ENCODE results near the gene BCAR1.
"Not testable (repeated sequence)": the region's sequence is repeated elsewhere in the genome, so short reads cannot be mapped to it uniquely, and the experiment has no call there.

Gene BCAR1

DNA sequence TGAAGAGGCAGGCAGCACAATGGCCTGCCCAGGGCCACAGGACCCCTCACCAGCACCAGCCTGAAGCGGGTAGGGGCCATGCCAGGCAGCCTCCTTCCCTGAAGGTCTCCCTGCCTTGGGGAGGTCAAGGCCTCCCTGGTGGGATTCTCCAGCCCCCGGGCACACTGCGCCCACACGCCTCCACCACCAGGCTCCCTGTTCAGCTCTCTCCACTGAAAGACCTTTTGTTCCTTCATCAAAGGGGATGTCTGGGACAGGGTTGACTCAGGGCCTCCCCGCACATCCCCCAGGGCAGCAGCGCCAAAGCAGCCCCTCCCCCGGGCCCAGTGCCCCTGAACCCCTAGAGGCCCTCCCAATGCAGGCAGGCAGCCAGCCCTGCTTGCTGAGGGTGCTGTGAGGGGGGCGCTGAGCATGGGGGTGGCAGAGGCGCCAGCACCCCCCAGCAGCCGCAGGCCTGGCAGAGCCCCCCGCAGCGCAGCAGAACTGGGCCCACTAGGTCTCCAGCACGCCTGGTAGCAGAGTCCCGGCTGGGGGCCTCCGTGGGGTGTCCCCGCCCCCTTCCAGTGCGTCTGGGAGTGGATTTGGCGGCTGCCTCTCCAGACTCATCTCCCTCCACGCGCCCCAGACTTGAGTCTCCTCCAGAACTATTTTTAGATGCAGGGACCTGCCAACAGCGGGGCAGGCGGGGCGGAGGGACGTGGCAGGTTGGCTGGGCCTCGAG lies 13.1 kb downstream of the BCAR1 start:
- DNase-seq: no peak

DNA sequence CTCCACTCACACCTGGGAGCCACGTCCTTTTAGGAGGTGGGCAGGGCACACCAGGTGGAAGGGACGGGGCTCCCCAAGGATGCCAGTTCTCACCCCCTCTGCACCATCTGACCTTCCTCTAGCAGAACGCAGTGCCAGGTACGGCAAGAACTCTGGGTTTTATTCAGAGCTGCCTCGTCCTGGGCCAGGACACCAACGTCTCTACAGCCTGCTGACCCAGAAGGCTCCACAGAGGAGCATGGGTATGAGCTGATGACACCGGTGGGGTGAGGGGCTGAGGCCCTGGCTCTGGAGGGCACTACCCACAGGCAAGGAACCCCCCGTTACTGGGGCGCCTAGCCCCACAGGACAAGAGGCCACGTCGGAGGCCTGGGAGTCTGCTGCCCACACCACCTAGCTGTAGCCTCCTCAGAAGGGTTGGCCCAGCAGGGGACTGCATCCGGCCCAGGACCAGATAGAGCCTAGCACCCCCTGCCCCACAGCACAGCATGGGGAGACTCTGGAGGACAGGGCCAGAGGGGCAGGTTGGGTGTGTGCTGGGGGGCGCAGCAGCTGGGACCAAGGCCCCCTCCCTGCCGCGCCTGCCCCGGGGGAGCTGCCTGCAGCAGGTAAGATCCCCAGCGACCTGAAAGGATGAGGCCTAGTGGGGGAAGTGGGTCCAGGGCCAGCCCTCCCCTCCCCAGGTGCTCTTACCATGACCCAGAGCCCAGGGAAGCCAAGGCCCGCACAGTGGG lies 13.9 kb downstream of the BCAR1 start:
- DNase-seq: no peak

DNA sequence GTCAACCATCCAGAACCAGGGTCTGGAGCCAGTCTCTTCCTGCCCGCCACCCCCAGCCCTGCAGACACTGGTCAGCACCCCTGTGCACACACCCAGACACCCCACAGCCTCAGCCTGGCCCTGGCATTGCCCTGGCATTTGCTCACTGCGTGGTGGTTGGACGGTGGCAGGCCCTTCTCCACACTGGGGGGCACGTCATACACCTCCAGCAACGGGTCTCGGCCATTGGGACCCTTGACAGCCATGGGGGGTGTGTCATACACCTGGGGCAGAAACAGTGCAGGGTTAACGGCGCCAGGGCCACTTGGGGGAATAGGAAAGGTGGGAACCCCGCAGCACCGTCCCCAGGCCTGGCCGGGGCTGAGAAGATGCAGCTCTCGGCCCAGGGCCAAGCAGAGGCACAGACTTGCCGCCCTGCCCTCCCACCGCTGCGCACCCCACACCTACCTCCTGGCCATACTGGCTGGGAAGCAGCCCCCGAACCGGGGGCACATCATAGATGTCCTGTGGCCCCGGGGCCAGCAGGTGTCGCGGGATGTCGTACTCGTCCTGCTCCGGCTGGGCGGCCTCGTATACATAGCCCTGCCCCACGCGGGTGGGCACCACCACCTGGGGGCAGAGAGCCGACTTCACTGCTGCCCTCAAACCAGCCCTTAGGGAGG lies 14.6 kb downstream of the BCAR1 start:
- no peak for DNase-seq

- DNase-seq: no peak
Measured at GRCh38 chr16:75236232-75236631, 15.2 kb downstream of the BCAR1 start.

- no peak for DNase-seq
Measured at GRCh38 chr16:75235721-75236193, 15.7 kb downstream of the BCAR1 start.

- DNase-seq: no peak
Measured at GRCh38 chr16:75234856-75235696, 16.3 kb downstream of the BCAR1 start.

GRCh38 chr16:75233611-75233938 lies 17.8 kb downstream of the BCAR1 start:
- no peak for DNase-seq

- no peak for DNase-seq
Measured at GRCh38 chr16:75231570-75231969, 19.9 kb downstream of the BCAR1 start.

- no peak for DNase-seq
Measured at GRCh38 chr16:75230471-75231110, 20.8 kb downstream of the BCAR1 start.

DNA sequence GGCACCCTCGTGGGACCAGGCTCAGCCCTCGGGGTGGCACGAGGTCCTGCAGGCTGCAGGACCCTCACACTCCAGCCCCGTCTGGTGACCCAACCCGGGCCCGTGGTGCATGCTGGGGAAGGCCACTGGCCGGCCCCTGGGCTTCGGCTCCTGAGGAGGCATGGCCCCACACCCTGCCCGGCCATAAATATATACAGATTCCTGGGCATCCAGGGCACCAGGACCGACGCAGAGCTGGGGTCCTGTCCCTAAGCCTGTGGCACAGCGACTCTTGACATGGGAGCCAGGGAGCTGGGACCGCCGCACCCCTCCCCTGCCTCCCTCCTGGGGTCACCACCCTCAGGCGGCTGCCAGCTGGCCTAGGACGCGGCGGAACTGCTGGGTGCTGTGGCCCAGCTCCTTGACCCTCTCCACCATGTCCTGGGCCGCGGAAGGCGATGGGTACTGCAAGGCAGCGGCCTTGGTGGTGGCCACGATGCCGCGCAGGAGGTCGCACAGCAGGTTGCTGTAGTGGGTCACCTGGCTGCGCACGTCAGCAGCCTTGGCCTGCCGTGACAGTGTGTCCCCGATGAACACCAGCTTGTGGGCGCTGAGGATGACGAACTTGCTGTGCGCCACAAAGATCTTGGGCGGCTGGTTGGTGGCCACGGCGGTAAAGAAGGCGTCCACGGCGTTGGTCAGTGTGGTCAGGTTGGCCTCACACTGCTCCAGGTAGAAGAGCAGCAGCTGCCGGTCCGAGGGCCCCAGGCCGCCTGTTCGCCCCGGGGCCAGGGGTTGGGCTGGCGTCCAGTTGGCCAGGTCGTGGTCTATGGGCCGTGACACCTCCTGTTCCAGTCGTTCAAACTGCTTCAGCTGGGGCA lies 22.0 kb downstream of the BCAR1 start:
- DNase-seq: no peak

GRCh38 chr16:75228143-75228976 lies 23.1 kb downstream of the BCAR1 start:
- no peak for DNase-seq

GRCh38 chr16:75227361-75228142 lies 23.9 kb downstream of the BCAR1 start:
- DNase-seq: no peak

DNA sequence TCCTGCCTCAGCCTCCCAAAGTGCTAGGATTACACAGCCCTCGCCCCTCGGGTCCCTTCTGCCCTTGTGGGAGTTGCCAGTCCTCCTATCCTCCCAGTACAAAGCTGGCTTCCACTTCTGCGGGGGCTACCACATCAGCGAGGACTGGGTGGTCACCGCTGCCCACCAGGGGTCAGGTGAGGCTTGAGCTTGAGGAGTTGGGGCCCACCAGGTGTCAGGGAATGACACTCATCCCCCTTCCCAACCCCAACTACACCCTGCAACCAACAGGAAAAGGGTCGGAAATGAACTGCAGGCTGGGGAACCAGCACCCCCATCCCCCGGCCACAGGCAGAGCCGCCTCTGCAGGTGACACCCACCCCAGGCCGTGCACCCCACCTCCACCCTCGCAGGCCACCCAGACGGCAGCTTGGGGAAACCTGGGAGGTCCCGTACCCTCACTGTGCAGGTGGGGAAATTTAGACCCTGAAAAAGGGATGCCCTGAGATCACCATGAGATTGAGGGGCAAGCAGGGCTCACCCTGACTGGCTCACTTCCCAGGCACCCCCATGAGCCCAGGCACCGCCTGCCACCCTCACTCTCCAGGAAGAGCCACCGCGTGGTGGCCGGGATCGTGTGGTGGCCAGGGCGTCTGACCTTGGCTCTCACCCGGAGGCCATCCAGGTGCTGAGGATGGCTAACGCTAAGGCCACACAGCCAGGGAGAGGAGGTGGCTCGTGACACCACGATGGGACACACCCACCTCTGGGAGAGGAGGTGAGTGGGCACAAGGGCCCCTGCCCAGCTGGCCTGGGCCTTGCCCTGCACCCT lies 24.7 kb downstream of the BCAR1 start:
- no peak for DNase-seq

DNA sequence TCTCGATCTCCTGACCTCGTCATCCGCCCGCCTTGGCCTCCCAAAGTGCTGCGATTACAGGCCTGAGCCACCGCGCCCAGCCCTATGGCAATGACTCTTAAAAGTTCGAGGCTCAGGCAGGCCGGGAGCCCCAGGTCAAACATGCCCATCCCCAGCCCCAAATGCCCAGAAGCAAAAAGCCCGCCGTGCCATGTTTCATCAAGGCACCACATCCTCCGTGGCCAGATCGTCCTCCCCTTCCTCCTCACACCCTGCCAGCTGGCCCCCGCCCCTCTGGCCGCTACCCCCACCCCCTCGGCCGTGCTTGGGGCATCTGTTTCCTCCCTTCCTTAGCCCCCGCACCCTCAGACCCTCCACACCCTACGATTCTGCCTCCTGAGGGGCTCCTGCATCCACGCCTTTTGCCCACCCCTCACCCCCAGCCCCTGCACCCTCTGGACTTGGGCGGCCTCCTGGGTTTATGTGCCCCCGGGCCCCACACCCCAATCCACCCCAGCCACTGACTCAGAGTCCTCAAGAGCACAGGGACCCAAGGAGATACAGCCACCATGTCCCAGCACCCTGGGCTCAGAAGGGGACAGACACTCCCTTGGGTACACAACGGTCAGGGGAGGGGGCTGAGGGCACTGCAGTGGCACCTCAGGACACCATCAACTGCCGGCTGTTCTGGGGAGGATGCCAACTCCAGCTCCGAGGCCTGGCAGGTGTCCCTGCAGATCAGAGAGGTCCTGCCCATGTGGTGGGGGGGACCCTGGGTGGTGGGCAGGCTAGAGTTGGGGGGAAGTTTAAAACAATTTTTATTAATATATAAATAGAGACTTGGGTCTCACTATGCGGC lies 25.5 kb downstream of the BCAR1 start:
- DNase-seq: no peak

DNA sequence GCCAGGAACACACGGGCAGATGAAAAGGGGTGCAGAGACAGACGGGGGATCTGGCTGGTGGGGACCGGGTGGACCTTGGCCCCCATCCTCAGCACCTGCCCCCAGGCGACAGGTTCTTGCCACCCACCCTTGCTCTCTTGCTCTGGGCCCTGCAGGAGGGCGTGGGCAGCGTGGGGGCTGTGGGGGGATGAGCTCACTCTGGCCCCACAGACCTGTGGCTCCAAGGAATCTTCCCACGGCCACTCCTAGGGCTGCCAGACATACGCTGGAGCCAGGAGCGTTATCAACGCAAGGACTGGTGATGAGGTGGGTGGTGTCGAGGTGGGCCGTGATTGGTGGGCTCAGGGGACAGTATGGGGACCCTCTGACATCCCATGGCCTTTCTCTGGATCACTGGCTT lies 26.3 kb downstream of the BCAR1 start:
- DNase-seq: no peak

- no peak for DNase-seq
Measured at GRCh38 chr16:75224306-75225082, 26.9 kb downstream of the BCAR1 start.

DNA sequence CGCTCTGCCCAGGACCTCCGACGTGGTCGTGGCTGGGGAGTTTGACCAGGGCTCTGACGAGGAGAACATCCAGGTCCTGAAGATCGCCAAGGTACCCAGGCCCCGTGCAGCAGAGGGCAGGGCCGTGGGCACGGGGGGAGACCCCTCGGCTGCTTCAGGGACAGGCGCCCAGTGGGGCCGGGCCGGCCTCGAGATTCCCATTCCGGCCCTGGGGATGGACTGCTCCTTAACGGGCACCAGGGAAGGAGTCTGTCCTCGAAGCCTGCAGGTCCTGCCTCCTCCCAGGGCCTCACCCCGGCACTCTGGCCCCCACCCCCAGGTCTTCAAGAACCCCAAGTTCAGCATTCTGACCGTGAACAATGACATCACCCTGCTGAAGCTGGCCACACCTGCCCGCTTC lies 28.3 kb downstream of the BCAR1 start:
- DNase-seq: not testable (repeated sequence)
